ENCODE data around the gene CORO7.

The CORO7 gene

DNA sequence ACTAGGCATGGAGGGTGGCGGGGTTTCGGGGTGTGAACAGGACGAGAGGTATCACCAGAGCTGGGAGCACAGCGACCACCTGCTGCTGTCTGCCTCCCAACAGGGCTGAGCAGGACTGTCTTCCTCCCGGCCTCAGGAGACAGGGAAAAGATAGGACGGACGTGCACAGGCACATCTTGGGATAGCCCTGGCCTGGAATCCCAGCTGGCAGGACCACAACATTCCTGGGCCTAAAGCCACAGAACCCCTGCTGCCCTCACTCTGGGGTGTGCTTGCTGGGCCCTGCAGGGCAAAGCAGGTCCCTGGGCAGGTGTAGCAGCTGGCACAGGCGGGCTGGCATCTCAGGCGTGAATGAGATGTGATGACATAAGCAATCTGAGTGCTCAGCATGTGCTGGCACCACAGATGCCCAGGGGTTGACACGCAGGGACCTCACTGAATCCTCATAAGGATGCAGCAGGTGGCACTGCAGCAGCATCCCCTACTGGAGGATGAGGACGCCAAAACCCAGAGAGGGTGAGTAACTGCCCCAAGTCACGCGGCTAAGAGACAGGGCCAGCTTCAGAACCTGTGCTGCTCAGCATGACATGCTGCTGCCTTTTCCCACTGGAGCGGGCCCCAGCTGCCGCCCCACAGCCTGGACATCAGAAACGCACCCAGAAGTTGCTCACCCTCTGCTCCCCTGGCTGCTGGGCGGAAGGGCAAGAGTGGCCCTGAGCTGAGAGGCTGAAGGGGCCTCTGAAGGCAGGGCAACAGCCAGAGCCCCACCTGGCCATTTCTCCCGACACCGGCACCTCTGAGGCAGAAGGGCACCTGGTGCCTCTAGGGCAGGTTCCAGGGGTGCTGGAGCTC is 7.1 kb downstream of the CORO7 start:
- no peak for DNase-seq (ENCODE audit: low read depth, low spot score)
- in situ Hi-C loops (cut with HindIII; ENCODE audit: low sequenced_read_pairs) = no loop called here
- no peak for TF ChIP-seq CTCF (IDR thresholded peaks at IDR 0.05; ENCODE audit: low read depth, low read length)
- no peak overlapping the region for H3K4me3 ChIP-seq (ENCODE audit: low read depth, low read length)

DNA sequence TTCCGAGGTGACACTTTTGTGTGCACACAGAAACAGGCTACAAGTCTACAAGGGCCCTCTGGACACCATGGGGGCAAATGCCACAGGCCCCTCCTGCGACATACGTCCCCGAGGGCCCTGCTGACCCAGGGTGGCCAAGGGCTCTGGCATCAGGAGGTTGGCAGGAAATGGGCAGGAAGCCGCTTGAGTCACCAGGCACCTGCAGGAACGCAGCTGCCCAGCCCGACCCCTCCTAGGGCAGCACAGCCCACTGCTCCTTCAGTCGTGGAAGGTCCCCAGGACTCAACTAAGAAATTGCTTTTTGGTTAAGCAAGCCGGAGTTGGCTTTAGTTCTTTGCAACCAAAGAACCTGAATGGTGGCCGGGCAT is 8.1 kb downstream of the CORO7 start:
- in situ Hi-C loops (cut with HindIII; ENCODE audit: low sequenced_read_pairs) = no loop called here
- H3K4me3 ChIP-seq (ENCODE audit: low read depth, low read length) = no peak overlapping the region
- DNase-seq (ENCODE audit: low read depth, low spot score) = no peak
- no peak for TF ChIP-seq CTCF (IDR thresholded peaks at IDR 0.05; ENCODE audit: low read depth, low read length)

GRCh38 chr16:4407543-4408322 is 8.7 kb downstream of the CORO7 start:
- no peak for DNase-seq (ENCODE audit: low read depth, low spot score)
- H3K4me3 ChIP-seq (ENCODE audit: low read depth, low read length) = no peak overlapping the region
- in situ Hi-C loops (cut with HindIII; ENCODE audit: low sequenced_read_pairs) = no loop called here
- no peak for TF ChIP-seq CTCF (IDR thresholded peaks at IDR 0.05; ENCODE audit: low read depth, low read length)

DNA sequence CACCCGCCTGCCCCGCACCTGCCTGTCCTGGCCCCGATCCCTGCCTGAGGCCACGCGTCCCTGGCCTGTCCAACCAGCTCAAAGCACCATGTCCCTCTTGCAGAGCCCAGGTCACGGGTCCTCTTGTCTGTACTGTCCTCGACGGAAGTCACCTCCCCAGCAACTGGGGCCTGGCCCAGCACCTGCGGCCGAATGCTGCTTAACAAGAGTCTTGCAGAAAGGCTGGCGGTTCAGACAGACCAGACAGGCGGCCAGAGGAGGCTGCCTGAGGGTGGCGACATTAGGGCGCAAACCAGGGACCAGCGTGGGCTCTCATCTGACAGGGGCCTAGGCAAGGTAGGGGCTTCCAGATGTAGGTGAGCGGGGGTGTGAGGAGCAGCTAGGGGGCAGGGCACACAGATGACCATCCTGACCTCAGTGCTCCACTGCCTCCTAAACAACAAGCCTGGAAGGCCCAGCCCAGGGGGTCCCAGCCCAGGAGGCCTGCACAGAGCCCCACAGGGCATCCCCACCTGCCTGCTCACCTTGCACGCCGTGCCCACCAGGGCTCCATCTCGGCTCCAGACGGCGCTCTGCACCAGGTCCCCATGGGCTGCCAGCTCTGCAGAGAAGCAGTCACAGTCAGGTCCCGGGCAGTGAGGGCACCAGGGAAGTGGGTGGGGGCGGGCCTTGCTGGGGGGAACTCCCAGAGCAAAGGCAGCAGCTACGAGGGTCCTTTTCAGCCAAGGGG is 11.3 kb downstream of the CORO7 start:
- no peak overlapping the region for H3K4me3 ChIP-seq (ENCODE audit: low read depth, low read length)
- TF ChIP-seq CTCF (IDR thresholded peaks at IDR 0.05; ENCODE audit: low read depth, low read length) = no peak
- no peak for DNase-seq (ENCODE audit: low read depth, low spot score)
- in situ Hi-C loops (cut with HindIII; ENCODE audit: low sequenced_read_pairs) = no loop called here

- in situ Hi-C loops (cut with HindIII; ENCODE audit: low sequenced_read_pairs) = no loop called here
- no peak for DNase-seq (ENCODE audit: low read depth, low spot score)
- TF ChIP-seq CTCF (IDR thresholded peaks at IDR 0.05; ENCODE audit: low read depth, low read length) = peak; percentile 80
- no peak overlapping the region for H3K4me3 ChIP-seq (ENCODE audit: low read depth, low read length)
Observed at GRCh38 chr16:4404247-4404966, 12.0 kb downstream of the CORO7 start.

All from astrocyte of the spinal cord (primary cell).